SK-N-SH (cell line): ENCODE results near the gene AGR3. TPM values are rescaled to one million over a fixed set of nuclear protein-coding genes. Genes with fewer than 3 reads are reported as not detected.

ENCODE experiments used
- CTCF ChIA-PET: fragments of 300-600, 350-600 bp; formaldehyde crosslinking; extraction: SDS; loops from one replicate; lab custom pipeline; 2021; lab: Yijun Ruan, JAX
- POLR2A ChIA-PET: fragments of 350-600 bp; sonication (Branson Sonifier 250); formaldehyde crosslinking; extraction: SDS; loops from one replicate; lab custom pipeline; 2020; ENCODE audit warnings: antibody characterized with exemption, inconsistent platforms; lab: Yijun Ruan, JAX
- DNase-seq: peaks from one replicate; pipeline ENCODE4 v3.0.0; 2012
- H2AFZ ChIP-seq: fragments of 200-600 bp; sonication (generic); 2 replicates; pipeline ENCODE4 v1.8.1; 2016; ENCODE audit warnings: antibody characterized with exemption, mild to moderate bottlenecking, low read depth
- H3F3A ChIP-seq: fragments of 200-600 bp; sonication (generic); replicated peaks from 2 replicates; pipeline ENCODE3; 2016; ENCODE audit warnings: antibody characterized with exemption, mild to moderate bottlenecking; ENCODE audit not compliant: insufficient read depth
- H3K27ac ChIP-seq, 2 experiments: fragments of 200-500 bp in 1 of 2; fragments of 200-600 bp in 1 of 2; sonication (Bioruptor generic) in 1 of 2; sonication (generic), shearing (Covaris generic) in 1 of 2; 2 replicates each; pipeline versions ENCODE4 v1.5.1 to v1.6.1; 2014 to 2016; ENCODE audit warnings: low read depth in 2 of 2, inconsistent platforms in 1 of 2, low read length in 1 of 2, mild to moderate bottlenecking in 1 of 2, mixed read lengths in 1 of 2
- H3K27me3 ChIP-seq: fragments of 200-600 bp; sonication (generic), shearing (Covaris generic); 2 replicates; pipeline ENCODE4 v1.6.1; 2016; ENCODE audit warnings: mixed run types; ENCODE audit not compliant: insufficient read depth
- H3K36me3 ChIP-seq, 2 experiments: fragments of 200-500 bp in 1 of 2; fragments of 200-600 bp in 1 of 2; sonication (Bioruptor generic) in 1 of 2; sonication (generic) in 1 of 2; replicated peaks in 1 of 2; 2 replicates each; pipeline versions ENCODE3 to v1.5.1; 2014 to 2016; ENCODE audit warnings: low read length in 1 of 2, mild to moderate bottlenecking in 1 of 2; ENCODE audit not compliant: insufficient read depth in 2 of 2, control insufficient read depth in 1 of 2
- H3K4me1 ChIP-seq, 2 experiments: fragments of 200-500 bp in 1 of 2; fragments of 200-600 bp in 1 of 2; sonication (Bioruptor generic) in 1 of 2; sonication (generic), shearing (Covaris generic) in 1 of 2; 2 replicates each; pipeline versions ENCODE4 v1.5.1 to v1.6.1; 2014 to 2016; ENCODE audit warnings: low read depth in 1 of 2, low read length in 1 of 2, mixed run types in 1 of 2; ENCODE audit not compliant: insufficient read depth in 2 of 2, control insufficient read depth in 1 of 2
- H3K4me2 ChIP-seq: fragments of 200-600 bp; sonication (generic), shearing (Covaris generic); 2 replicates; pipeline ENCODE4 v1.6.1; 2017; ENCODE audit warnings: mixed run types
- H3K4me3 ChIP-seq, 2 experiments: fragments of 200-500 bp in 1 of 2; fragments of 200-600 bp in 1 of 2; sonication (Bioruptor generic) in 1 of 2; sonication (generic), shearing (Covaris generic) in 1 of 2; 2 replicates each; pipeline versions ENCODE4 v1.5.1 to v1.8.1; 2014 to 2016; ENCODE audit warnings: low read depth in 2 of 2, inconsistent platforms in 1 of 2, low read length in 1 of 2, mild to moderate bottlenecking in 1 of 2, mixed read lengths in 1 of 2, moderate library complexity in 1 of 2
- H3K79me2 ChIP-seq: fragments of 200-600 bp; sonication (generic); 2 replicates; pipeline ENCODE4 v1.8.1; 2017; ENCODE audit warnings: mild to moderate bottlenecking; ENCODE audit not compliant: insufficient read depth
- H3K9ac ChIP-seq: fragments of 200-600 bp; sonication (generic); 2 replicates; pipeline ENCODE4 v1.6.1; 2017; ENCODE audit warnings: mixed run types
- H3K9me2 ChIP-seq: fragments of 200-600 bp; sonication (generic); 2 replicates; pipeline ENCODE4 v1.6.1; 2017; ENCODE audit warnings: mixed run types
- H3K9me3 ChIP-seq: fragments of 200-600 bp; sonication (generic); 2 replicates; pipeline ENCODE4 v1.6.1; 2017; ENCODE audit warnings: mixed run types, mild to moderate bottlenecking, moderate library complexity
- H4K20me1 ChIP-seq: fragments of 200-600 bp; sonication (generic); 2 replicates; pipeline ENCODE4 v1.6.1; 2017; ENCODE audit warnings: mild to moderate bottlenecking, mixed run types; ENCODE audit not compliant: insufficient read depth
- CTCF ChIP-seq: fragments of 200-600 bp; sonication (generic); IDR thresholded peaks from 2 replicates; pipeline ENCODE4 v1.6.1; 2017; ENCODE audit warnings: antibody characterized with exemption, mild to moderate bottlenecking, moderate library complexity
- ELF1 ChIP-seq: IDR thresholded peaks from 2 replicates; pipeline ENCODE4 v1.4.0; 2012
- FOXJ3 ChIP-seq: sonication (generic); formaldehyde crosslinking; IDR thresholded peaks from 2 replicates; pipeline ENCODE4 v1.5.1; 2020; ENCODE audit warnings: mild to moderate bottlenecking, missing genetic modification reagents
- GABPA ChIP-seq: IDR thresholded peaks from 2 replicates; pipeline ENCODE4 v1.4.0; 2012; ENCODE audit warnings: low read depth, mild to moderate bottlenecking
- GATA2 ChIP-seq: sonication (generic); formaldehyde crosslinking; IDR thresholded peaks from 2 replicates; pipeline ENCODE4 v1.5.0; 2020; ENCODE audit warnings: mild to moderate bottlenecking, missing genetic modification reagents
- JUND ChIP-seq: IDR thresholded peaks from 2 replicates; pipeline ENCODE4 v1.4.0; 2012
- MAX ChIP-seq: IDR thresholded peaks from 2 replicates; pipeline ENCODE4 v1.4.0; 2012; ENCODE audit warnings: low read depth
- NRF1 ChIP-seq: IDR thresholded peaks from 2 replicates; pipeline ENCODE4 v1.6.1; 2012; ENCODE audit warnings: low read depth, mild to moderate bottlenecking, low read length
- PBX3 ChIP-seq: IDR thresholded peaks from 2 replicates; pipeline ENCODE4; 2012
- POLR2AphosphoS5 ChIP-seq: IDR thresholded peaks from 2 replicates; pipeline ENCODE4 v1.6.1; 2012; ENCODE audit warnings: low read depth, low read length
- RCOR1 ChIP-seq: fragments of 150-350 bp; IDR thresholded peaks from 2 replicates; pipeline ENCODE4 v1.6.1; 2017; ENCODE audit warnings: antibody characterized with exemption, low read length
- REST ChIP-seq: IDR thresholded peaks from 2 replicates; pipeline ENCODE4 v1.6.1; 2012; ENCODE audit warnings: mild to moderate bottlenecking, low read depth, low read length, moderate library complexity
- RFX5 ChIP-seq: IDR thresholded peaks from 2 replicates; pipeline ENCODE4 v1.6.1; 2012; ENCODE audit warnings: mild to moderate bottlenecking, improper control_type of control experiment, low read length
- TAF1 ChIP-seq: IDR thresholded peaks from 2 replicates; pipeline ENCODE4 v1.6.1; 2012; ENCODE audit warnings: low read depth, mild to moderate bottlenecking, low read length, moderate library complexity, borderline replicate concordance
- TEAD4 ChIP-seq: IDR thresholded peaks from 2 replicates; pipeline ENCODE4 v1.4.0; 2012; ENCODE audit warnings: mild to moderate bottlenecking, borderline replicate concordance; ENCODE audit not compliant: insufficient read depth
- USF1 ChIP-seq: IDR thresholded peaks from 2 replicates; pipeline ENCODE4 v1.4.0; 2012; ENCODE audit warnings: low read depth, borderline replicate concordance
- WGBS: methylation state at CpG from one replicate; pipeline ENCODE4 v1.1.6; 2017; ENCODE audit warnings: low lambda C conversion rate; 5-methylcytosine and 5-hydroxymethylcytosine counted together
- polyA plus RNA-seq, 3 experiments: library from polyadenylated mRNA; depleted of rRNA; stranded (reverse); fragments of >200 nt; gene quantifications; 2 replicates each; pipeline ENCODE4 v1.2.3, GENCODE V29; 2012

AGR3 gene
- polyA plus RNA-seq, 1 of the 3 experiments (the other 2 are of a cell fraction), result not detected

- Histone ChIP-seq H3K36me3 (no peaks in the 10 kb centered on the region), H2AFZ (no peak overlapping the region)
- no peak for TF ChIP-seq USF1
- TF ChIP-seq REST, result no peak
- no peak for TF ChIP-seq NRF1
- TF ChIP-seq PBX3, result no peak
- no peak for TF ChIP-seq RFX5
- no peak for TF ChIP-seq POLR2AphosphoS5
- no peak for TF ChIP-seq GABPA
- TF ChIP-seq, all 33 proteins: peak for 0
- Histone ChIP-seq H3K4me2 (no peak overlapping the region), H3K27me3 (peaks cover 19% of the 10 kb centered on the region; the same call in 1 of the 2 replicates), H3K9me3 (no peaks in the 10 kb centered on the region), H3K79me2 (no peaks in the 10 kb centered on the region), H3K4me3 (no peak overlapping the region), H3F3A (no peaks in the 10 kb centered on the region), H4K20me1 (no peaks in the 10 kb centered on the region), H3K9ac (no peak overlapping the region), H3K9me2 (no peaks in the 10 kb centered on the region), H3K4me1 (no peaks in the 10 kb centered on the region; a peak in 1 of 4 replicates), H3K27ac (no peak overlapping the region)
- CTCF ChIA-PET, result interaction anchor here (2.9 kb wide), 1 partner anchor 13 kb away, joined by 25 read pairs; no protein-coding TSS in a partner anchor
- 23% methylated on average over 3 of the region's 3 CpGs for WGBS
- POLR2A ChIA-PET, result no interaction called here
- no peak for DNase-seq
These were observed 68.6 kb downstream of the AGR3 start for GRCh38 chr7:16813232-16813616.

- Histone ChIP-seq H3K36me3 (no peaks in the 10 kb centered on the region), H3K9ac (no peak overlapping the region), H3F3A (no peaks in the 10 kb centered on the region), H3K27me3 (peaks cover 19% of the 10 kb centered on the region; the same call in 1 of the 2 replicates), H3K4me3 (no peak overlapping the region), H3K4me2 (no peak overlapping the region), H3K9me2 (no peaks in the 10 kb centered on the region), H3K4me1 (no peaks in the 10 kb centered on the region; a peak in 1 of 4 replicates), H3K9me3 (no peaks in the 10 kb centered on the region), H3K79me2 (no peaks in the 10 kb centered on the region), H2AFZ (no peak overlapping the region), H4K20me1 (no peaks in the 10 kb centered on the region), H3K27ac (no peak overlapping the region)
- POLR2A ChIA-PET, result no interaction called here
- CTCF ChIA-PET, result interaction anchor here (1.0 to 2.9 kb wide), 2 partner anchors 12 to 31 kb away, joined by 3 to 25 read pairs; no protein-coding TSS in a partner anchor
- DNase-seq, result no peak
- WGBS, result 48% methylated on average over 4 of the region's 4 CpGs
- TF ChIP-seq GATA2 (no peak), TAF1 (no peak), CTCF (no peak), TEAD4 (no peak), RCOR1 (no peak), JUND (no peak), ELF1 (no peak), FOXJ3 (CRISPR knock-in tag) (no peak), REST (no peak), MAX (no peak)
These were observed 69.1 kb downstream of the AGR3 start for GRCh38 chr7:16812542-16813231.
